ENCODE results near the gene SSTR1. TPM values are rescaled to one million over a fixed set of nuclear protein-coding genes. Genes with fewer than 3 reads are reported as not detected.
A peak's percentile ranks its signal among the peaks of the same experiment; 100 is the strongest.

SSTR1 gene
- total and polyA plus RNA-seq, 12 donors, result 0.22 to 1.8 (median 0.57) TPM

GRCh38 chr14:38248321-38249028, 40.8 kb downstream of the SSTR1 start:
- peak in 3 of 9 donors; percentile 12 to 50 (median 31) for TF ChIP-seq CTCF (IDR thresholded peaks at IDR 0.05)
- WGBS, 2 donors, result 93 to 98% methylated on average over 3 of the region's 3 CpGs
- intact Hi-C loops (cut with DNase I), result loop anchor here in 1 of 10 donors (5.0 kb wide), 1 partner anchor 119 kb away; no protein-coding TSS in a partner anchor
- no peaks in the 10 kb centered on the region for H3K9me3 ChIP-seq
- H3K27ac ChIP-seq, result peak overlapping the region in 2 of 10 donors; percentile 6 to 99
- peaks cover 0 to 26% (median 3%) of the 10 kb centered on the region in 9 donors for H3K4me1 ChIP-seq
- peaks cover 0 to 5% (median 0%) of the 10 kb centered on the region in 7 donors for H3K27me3 ChIP-seq
- DNase-seq (no peak), ATAC-seq (peak in 1 of 8 donors; percentile 62)
- H3K36me3 ChIP-seq, result no peaks in the 10 kb centered on the region
- H3K4me3 ChIP-seq, result peak overlapping the region in 4 of 10 donors; percentile 2 to 89 (median 74)

- Histone ChIP-seq H3K27ac (peak overlapping the region in 7 of 10 donors; percentile 3 to 99 (median 97)), H3K9me3 (no peaks in the 10 kb centered on the region), H3K4me1 (peaks cover 0 to 22% (median 5%) of the 10 kb centered on the region in 9 donors), H3K4me3 (peak overlapping the region in 9 of 10 donors; percentile 61 to 89 (median 72)), H3K27me3 (peaks cover 0 to 24% (median 9%) of the 10 kb centered on the region in 7 donors), H3K36me3 (no peaks in the 10 kb centered on the region)
- intact Hi-C loops (cut with DNase I), result loop anchor here in 3 of 10 donors (5.0 to 10.0 kb wide), 4 partner anchors 114 to 754 kb away; no protein-coding TSS in a partner anchor
- no peak for TF ChIP-seq CTCF (IDR thresholded peaks at IDR 0.05)
- ATAC-seq, result no peak
- no peak for DNase-seq
Observed at GRCh38 chr14:38250331-38250730, 42.6 kb downstream of the SSTR1 start.

GRCh38 chr14:38252066-38252710, 44.5 kb downstream of the SSTR1 start:
- no peak for ATAC-seq

More at GRCh38 chr14:38252066-38252710, 44.5 kb downstream of the SSTR1 start:
- intact Hi-C loops (cut with DNase I), result loop anchor here in 3 of 10 donors (5.0 to 10.0 kb wide), 4 partner anchors 113 to 753 kb away; no protein-coding TSS in a partner anchor
- Histone ChIP-seq H3K27ac (peak overlapping the region in 7 of 10 donors; percentile 93 to 99 (median 97)), H3K36me3 (no peaks in the 10 kb centered on the region), H3K4me3 (peak overlapping the region in 9 of 10 donors; percentile 61 to 89 (median 72)), H3K4me1 (peaks cover 0 to 28% (median 9%) of the 10 kb centered on the region in 9 donors), H3K27me3 (peaks cover 0 to 40% (median 14%) of the 10 kb centered on the region in 7 donors), H3K9me3 (no peaks in the 10 kb centered on the region)
- no peak for DNase-seq
- no peak for TF ChIP-seq CTCF (IDR thresholded peaks at IDR 0.05)
- 55 to 66% methylated on average over 4 of the region's 4 CpGs for WGBS, 2 donors
